Gastroesophageal sphincter (tissue), 4 donors: Measurements from ENCODE around the gene CCDC187. TPM values are rescaled to one million over a fixed set of nuclear protein-coding genes. Genes with fewer than 3 reads are reported as not detected.
A peak's percentile ranks its signal among the peaks of the same experiment; 100 is the strongest.

Experiments used
- ATAC-seq: fragments of 150-250 bp; one replicate; pipeline ENCODE4 v1.9.1; 2016; ENCODE audit warnings: mild to moderate bottlenecking, moderate library complexity
- H3K27ac ChIP-seq, 4 donors: fragments of 200-600 bp; sonication (generic) in 3 of 4; 1 replicate in 3 of 4; 2 replicates in 1 of 4; pipeline ENCODE4 v1.5.1; 2016 to 2019
- H3K27me3 ChIP-seq: fragments of 200-600 bp; sonication (generic); one replicate; pipeline ENCODE4 v1.5.1; 2019
- H3K36me3 ChIP-seq, 2 donors: fragments of 200-600 bp; sonication (generic); one replicate each; pipeline ENCODE4 v1.5.1; 2019; ENCODE audit warnings: control low read depth in 1 of 2
- H3K4me1 ChIP-seq, 3 donors: fragments of 200-600 bp; sonication (generic); 1 replicate in 2 of 3; 2 replicates in 1 of 3; pipeline ENCODE4 v1.5.1; 2016 to 2019; ENCODE audit warnings: control low read depth in 2 of 3
- H3K4me3 ChIP-seq, 2 donors: fragments of 200-600 bp; sonication (generic); one replicate each; pipeline ENCODE4 v1.5.1; 2019; ENCODE audit warnings: mild to moderate bottlenecking in 1 of 2, moderate library complexity in 1 of 2
- H3K9me3 ChIP-seq, 3 donors: fragments of 200-600 bp; sonication (generic); one replicate each; pipeline ENCODE4 v1.5.1; 2017 to 2019; ENCODE audit warnings: control low read depth in 2 of 3
- CTCF ChIP-seq, 4 experiments: fragments of 200-600 bp in 2 of 4; fragments of 450-650 bp in 2 of 4; sonication (generic) in 1 of 4; IDR thresholded peaks; one replicate each; pipeline ENCODE4 v1.5.1; 2017 to 2019; ENCODE audit warnings: antibody characterized with exemption in 4 of 4, mild to moderate bottlenecking in 2 of 4, moderate library complexity in 2 of 4
- EP300 ChIP-seq: sonication (generic); formaldehyde crosslinking; IDR thresholded peaks from one replicate; pipeline ENCODE4 v1.6.1; 2017; ENCODE audit warnings: antibody characterized with exemption, mild to moderate bottlenecking
- POLR2A ChIP-seq, 2 donors: fragments of 450-650 bp; IDR thresholded peaks; one replicate each; pipeline ENCODE4 v1.6.1; 2017; ENCODE audit warnings: antibody characterized with exemption in 2 of 2, mild to moderate bottlenecking in 2 of 2, moderate library complexity in 1 of 2
- POLR2AphosphoS5 ChIP-seq: sonication (generic); formaldehyde crosslinking; IDR thresholded peaks from one replicate; pipeline ENCODE4 v1.6.1; 2017; ENCODE audit warnings: antibody characterized with exemption
- WGBS, 2 donors: methylation state at CpG; one replicate each; pipeline ENCODE4 v1.1.5; 2018; ENCODE audit warnings: low coverage in 1 of 2; 5-methylcytosine and 5-hydroxymethylcytosine counted together
- total RNA-seq, 4 donors: library from RNA; depleted of rRNA; stranded (reverse); fragments of >200 nt; gene quantifications; one replicate each; pipeline ENCODE4 v1.1.0, GENCODE V29; 2016

The CCDC187 gene
- total RNA-seq, 4 donors from 2014 or later, result not detected

GRCh38 chr9:136314944-136315343, 11.1 kb upstream of the CCDC187 start:
- Histone ChIP-seq H3K27me3 (peaks cover 26% of the 10 kb centered on the region), H3K36me3 (no peaks in the 10 kb centered on the region), H3K9me3 (peaks cover 0 to 8% (median 0%) of the 10 kb centered on the region in 3 donors), H3K4me3 (no peak overlapping the region), H3K27ac (no peak overlapping the region), H3K4me1 (no peaks in the 10 kb centered on the region)
- WGBS, 2 donors, result 76 to 90% methylated on average over 2 of the region's 4 CpGs
- no peak for ATAC-seq
- no peak for TF ChIP-seq POLR2AphosphoS5
- TF ChIP-seq CTCF (IDR thresholded peaks at IDR 0.05), result no peak
- TF ChIP-seq POLR2A (IDR thresholded peaks at IDR 0.05), result no peak
- TF ChIP-seq EP300, result no peak

- H3K4me3 ChIP-seq, result no peak overlapping the region
- H3K27me3 ChIP-seq, result peaks cover 35% of the 10 kb centered on the region
- ATAC-seq, result no peak
- H3K27ac ChIP-seq, result no peak overlapping the region
- no peaks in the 10 kb centered on the region for H3K36me3 ChIP-seq
- no peak for TF ChIP-seq POLR2A (IDR thresholded peaks at IDR 0.05)
- no peak for TF ChIP-seq POLR2AphosphoS5
- H3K9me3 ChIP-seq, result peaks cover 0 to 8% (median 0%) of the 10 kb centered on the region in 3 donors
- WGBS, 2 donors, result 50 to 100% methylated on average over 1 of the region's 3 CpGs
- no peaks in the 10 kb centered on the region for H3K4me1 ChIP-seq
Measured at GRCh38 chr9:136314056-136314416, 10.1 kb upstream of the CCDC187 start.

GRCh38 chr9:136313111-136314055, 9.5 kb upstream of the CCDC187 start:
- no peak for TF ChIP-seq EP300
- TF ChIP-seq CTCF (IDR thresholded peaks at IDR 0.05), result no peak
- TF ChIP-seq POLR2A (IDR thresholded peaks at IDR 0.05), result no peak
- no peak for TF ChIP-seq POLR2AphosphoS5
- Histone ChIP-seq H3K27me3 (peaks cover 42% of the 10 kb centered on the region), H3K9me3 (peaks cover 0 to 8% (median 0%) of the 10 kb centered on the region in 3 donors), H3K4me3 (no peak overlapping the region), H3K27ac (no peak overlapping the region), H3K4me1 (no peaks in the 10 kb centered on the region), H3K36me3 (no peaks in the 10 kb centered on the region)
- 60 to 90% methylated on average over 1 to 2 of the region's 18 CpGs for WGBS, 2 donors
- ATAC-seq, result no peak

GRCh38 chr9:136312436-136312835, 8.5 kb upstream of the CCDC187 start:
- peak in 3 of 4 experiments; percentile 41 to 70 (median 55) for TF ChIP-seq CTCF (IDR thresholded peaks at IDR 0.05)
- TF ChIP-seq POLR2A (IDR thresholded peaks at IDR 0.05), result no peak
- no peak for TF ChIP-seq EP300
- peaks cover 50% of the 10 kb centered on the region for H3K27me3 ChIP-seq
- H3K9me3 ChIP-seq, result peaks cover 0 to 8% (median 0%) of the 10 kb centered on the region in 3 donors
- H3K36me3 ChIP-seq, result no peaks in the 10 kb centered on the region
- H3K27ac ChIP-seq, result no peak overlapping the region
- peak; percentile 57 for ATAC-seq
- no peak overlapping the region for H3K4me3 ChIP-seq
- no peaks in the 10 kb centered on the region for H3K4me1 ChIP-seq
- 80% methylated on average over 1 of the region's 12 CpGs; no CpG with 5 or more reads in 1 of the 2 donors for WGBS, 2 donors

- ATAC-seq, result no peak
- H3K4me3 ChIP-seq, result no peak overlapping the region
Measured at GRCh38 chr9:136312009-136312375, 8.1 kb upstream of the CCDC187 start.

More at GRCh38 chr9:136312009-136312375, 8.1 kb upstream of the CCDC187 start:
- WGBS, 2 donors, result no CpG with 5 or more reads among the region's 10 CpGs
- Histone ChIP-seq H3K27me3 (peaks cover 54% of the 10 kb centered on the region), H3K9me3 (peaks cover 0 to 8% (median 0%) of the 10 kb centered on the region in 3 donors), H3K4me1 (no peaks in the 10 kb centered on the region), H3K27ac (no peak overlapping the region), H3K36me3 (no peaks in the 10 kb centered on the region)
- TF ChIP-seq POLR2A (IDR thresholded peaks at IDR 0.05), result no peak
- no peak for TF ChIP-seq CTCF (IDR thresholded peaks at IDR 0.05)
- TF ChIP-seq EP300, result no peak
- TF ChIP-seq POLR2AphosphoS5, result no peak
